Effector CD8-positive, alpha-beta T cell (primary cell): ENCODE measurements around the gene SUGCT.

Source experiments
- DNase-seq: peaks from one replicate; lab custom pipeline; 2025; lab: John Stamatoyannopoulos, UW

Gene SUGCT

DNA sequence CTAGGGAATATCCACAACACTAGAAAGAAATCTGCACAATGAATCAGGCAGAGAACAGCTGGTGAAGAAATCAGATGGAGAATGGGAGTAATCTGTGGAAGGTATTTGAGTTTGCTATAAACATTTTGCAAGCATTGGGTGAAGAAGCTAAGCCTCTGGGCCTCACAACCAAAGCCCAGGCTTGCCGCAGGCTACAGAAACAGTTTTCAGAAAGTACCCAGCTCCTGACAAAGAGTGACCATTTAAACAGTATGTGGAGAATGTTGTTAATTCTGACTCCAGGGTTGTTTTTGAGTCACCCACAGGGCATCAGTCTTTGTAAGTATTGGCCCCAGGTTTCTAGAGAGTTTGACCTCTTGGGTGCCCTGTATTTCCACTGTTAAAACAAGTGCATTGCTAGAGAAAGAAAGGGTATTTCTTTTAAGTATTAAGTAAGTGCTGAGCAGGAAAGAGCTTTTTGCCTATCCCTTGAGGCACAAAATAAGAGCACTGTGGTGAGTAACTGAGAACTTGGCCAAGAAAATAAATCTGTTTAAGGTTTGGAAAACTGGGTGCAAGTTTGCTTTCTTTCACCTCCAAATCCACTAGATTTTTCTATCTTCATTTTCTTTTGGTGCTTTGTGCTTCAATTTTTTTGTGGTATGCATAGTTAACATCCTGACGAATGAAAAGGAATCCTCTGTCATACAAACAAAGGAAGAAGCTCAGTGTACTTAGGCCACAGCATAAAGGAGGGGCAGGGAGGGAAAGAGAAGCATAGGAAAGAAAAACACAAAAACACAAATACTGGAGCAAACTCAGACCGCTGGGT lies 691.8 kb downstream of the SUGCT start:
- DNase-seq: no peak

DNA sequence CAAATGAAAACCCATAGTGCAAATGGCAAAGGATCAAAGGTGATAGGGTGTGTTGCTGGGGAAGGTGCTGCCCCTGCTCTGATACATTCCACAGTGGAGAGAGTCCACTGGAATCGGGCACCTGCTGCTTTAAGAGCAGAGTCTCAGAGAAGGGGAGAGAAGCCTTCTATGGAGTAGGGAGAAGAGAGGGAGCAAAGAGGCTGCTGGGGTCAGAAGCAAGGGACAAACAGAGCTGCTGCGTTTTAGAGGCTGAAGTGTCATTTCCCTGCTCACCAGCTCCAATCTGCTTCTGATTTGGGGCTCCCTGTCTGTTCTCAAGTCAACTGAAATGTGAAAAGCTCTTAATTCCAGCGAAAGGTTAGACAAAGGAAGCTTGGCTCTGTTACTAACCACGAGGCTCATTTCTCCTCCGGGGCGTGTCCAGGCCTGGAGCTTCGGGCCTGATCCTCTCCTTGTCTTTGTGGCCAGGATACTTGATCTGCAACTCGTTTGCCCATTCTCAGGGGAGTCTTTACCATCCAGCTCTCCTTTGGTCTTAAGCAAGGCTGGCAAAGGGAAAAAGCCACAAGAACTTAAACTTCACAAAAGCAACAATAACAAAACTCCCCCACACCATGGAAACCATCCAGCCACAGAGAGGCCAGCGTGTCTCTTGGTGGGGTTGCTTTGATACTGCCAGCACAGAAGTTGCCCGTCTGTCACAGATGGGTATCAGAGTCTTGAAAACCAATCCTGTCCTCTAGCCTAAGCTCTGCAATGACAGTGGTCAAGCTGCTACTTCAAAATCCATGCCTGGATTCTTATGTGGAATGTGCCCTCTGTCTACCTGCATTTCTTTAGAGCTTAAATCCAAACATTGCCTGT lies 692.6 kb downstream of the SUGCT start:
- DNase-seq: no peak

DNA sequence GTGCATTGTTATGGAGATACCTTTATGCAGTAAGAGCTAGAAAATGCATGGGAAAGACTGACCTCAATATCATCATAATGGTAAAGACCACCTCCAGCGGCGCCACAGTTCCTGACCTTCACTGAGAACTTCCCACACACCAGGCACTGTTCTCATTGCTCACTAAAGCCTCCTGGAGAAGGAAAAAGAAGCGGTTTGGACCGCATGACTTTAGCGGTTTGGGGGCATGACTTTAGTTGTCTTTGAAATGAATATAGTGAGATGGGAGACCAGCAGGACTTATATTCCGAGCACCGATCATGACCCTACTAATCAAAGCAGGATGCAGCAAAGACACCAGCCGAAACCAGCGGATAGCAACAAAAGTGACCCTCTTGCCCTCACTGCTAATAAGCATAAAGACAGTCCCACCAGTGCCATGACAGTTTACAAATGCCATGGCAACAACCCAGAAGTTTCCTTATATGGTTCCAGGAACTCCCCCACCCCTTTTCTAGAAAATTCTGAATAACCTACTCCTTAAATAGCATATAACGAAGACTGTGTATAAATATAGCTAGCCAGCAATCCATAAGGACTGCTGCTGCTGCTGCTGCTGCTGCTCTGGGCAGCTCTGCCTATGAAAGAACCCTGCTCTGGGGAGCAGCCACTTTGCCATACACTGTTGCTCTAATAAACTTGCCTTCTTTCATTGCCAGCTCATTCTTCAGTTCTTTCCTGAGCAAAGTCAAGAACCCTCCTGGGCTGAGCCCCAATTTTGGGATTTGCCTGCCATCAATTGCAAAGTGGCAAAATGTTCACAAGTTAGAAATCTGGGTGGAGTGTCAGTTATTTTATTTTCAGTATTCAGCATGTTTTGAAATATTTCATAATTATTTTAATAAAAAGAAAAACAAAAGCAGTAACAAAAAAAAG lies 694.1 kb downstream of the SUGCT start:
- DNase-seq: no peak

DNA sequence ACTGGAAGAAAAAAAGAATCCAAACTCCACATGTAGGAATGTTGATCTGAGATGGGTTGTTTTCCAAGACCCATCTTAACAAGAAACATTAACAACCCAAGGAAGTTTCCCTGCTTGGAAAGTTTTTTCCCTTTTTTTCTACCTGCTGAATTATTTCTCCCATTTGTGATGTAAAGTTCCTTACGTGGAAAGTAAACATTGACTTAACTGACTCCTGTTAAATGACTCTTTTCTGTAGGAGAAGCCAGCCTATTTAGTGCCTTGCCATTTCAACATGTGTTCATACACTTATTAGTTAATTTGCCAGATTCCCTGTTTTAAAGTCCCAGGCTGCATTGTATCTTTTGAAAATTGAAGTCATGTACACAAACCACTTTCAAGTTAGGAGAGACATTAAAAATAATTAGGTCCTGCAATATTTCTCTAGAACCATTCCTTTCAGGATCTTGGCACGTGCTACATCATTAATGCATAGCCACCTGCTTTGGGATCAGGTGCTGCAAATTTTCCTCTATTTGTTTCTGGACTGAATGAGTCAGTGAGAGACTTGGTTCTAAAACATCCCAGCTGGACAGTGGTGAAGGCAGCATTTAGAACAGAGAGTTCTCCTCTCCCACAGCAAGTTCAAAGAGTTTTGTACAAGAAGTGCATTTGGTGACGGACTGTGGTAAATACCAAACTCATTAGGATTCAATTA lies 698.5 kb downstream of the SUGCT start:
- DNase-seq: no peak

DNA sequence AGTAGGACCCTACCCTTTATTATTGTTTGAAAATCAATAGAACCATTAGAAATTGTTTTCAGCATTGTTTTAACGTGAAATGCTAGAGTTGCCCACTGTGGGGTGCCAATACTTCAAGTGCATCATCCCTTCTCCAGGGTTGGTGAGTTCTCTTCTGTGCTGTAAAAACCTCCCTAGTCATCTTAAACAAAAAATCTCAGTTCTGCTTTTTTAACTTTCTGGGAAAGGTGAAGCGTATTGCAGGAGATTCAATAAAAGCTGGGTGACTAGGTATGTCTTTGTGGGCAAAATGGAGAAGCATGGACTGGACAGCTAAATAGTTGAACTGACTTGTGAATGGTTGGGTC lies 699.1 kb downstream of the SUGCT start:
- no peak for DNase-seq

DNA sequence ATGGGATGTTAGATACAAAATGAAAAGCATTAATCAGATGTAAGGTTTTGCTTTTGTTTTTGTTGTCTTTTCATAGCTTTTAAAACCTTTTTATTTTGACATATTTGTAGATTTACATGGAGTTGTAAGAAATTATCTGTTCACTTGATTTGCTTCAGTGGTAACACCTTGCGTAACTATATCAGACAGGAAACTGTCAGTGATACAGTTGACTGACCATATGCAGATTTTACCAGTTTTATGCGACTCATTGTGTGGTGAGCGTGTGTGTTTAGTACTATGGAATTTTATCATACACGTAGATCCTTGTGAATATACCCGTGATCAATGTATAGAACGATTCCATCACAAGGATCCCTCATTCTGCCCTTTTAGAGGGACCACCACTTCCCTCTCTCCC lies 701.4 kb downstream of the SUGCT start:
- no peak for DNase-seq

DNA sequence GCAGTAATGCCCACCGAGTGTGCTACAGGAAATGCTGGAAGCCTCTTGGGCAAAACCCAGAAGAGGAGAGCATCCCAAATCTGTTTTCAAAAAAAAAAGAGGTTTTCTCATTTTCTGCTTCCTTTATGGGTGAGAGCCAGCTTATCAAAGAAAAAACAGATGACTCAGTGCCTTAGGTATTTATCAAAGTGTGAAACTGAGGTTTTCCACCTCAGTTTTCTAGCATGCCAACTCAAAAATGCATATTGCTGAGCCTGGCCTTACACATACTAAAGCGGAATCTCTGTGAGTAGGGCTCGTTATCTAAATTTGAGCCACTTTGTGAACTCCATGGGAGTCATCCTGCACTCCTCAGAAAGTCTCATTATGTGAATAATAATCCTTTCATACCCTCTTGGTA lies 705.1 kb downstream of the SUGCT start:
- DNase-seq: no peak

DNA sequence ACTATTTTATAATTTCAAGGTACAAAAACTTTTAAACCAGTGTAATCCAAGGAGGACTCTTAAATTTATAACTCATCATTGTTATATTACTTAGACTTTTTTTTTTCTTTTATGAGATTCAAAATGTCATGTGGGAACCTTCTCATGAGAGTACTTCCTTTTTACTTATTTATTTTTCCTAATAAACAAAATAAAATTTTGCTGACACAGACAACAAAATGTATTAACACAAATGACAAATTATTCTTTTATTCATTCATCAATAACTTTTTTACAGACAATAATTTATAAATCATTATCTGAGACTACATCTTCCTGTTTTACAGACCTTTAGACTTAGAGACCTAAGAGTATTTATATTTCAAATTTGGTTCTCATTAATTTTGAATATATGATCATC lies 706.2 kb downstream of the SUGCT start:
- no peak for DNase-seq

DNA sequence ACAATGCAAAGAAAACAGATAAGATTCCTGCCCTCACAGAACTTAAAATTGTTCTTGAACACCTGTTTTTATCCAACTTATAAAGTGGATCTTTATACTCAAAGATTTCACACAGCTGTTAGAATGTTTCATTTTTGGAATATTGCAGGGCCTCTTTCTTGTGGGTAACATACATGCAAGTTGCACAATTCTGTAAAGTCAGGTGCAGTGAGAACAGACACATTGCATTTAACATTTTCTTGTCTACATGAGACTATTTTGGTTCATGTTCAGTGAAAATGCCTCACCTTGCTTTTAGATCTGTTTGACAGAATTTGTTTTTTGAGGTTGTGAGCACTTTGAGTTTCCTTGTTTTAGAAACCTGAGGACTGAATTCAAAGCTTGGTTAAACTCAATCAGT lies 707.8 kb downstream of the SUGCT start:
- no peak for DNase-seq

DNA sequence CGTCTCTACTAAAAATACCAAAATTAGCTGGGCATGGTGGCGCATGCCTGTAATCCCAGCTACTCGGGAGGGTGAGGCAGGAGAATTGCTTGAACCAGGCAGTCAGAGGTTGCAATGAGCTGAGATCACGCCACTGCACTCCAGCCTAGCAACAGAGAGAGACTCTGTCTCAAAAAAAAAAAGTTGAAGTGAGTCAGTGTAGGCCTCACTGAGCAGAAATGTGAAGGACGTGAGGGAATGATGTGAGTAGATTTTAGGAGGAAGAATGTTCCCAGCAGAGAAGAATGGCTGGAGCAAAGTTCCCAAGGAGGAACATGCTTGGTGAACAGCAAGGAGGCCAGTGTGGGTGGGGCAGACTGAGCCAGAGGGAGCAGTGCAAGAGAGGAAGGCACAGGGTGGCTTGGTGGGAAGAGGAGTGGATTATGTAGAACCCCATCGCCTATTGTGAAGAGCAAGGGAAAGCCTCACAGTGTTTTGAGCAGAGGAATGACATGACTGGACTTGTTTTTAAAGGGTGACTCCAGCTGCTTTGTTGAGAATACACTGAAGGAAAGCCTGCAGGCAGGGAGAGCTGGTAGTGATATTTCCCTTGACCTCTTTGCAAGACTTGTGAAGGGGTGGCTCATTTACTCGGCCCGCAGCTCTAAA lies 708.7 kb downstream of the SUGCT start:
- no peak for DNase-seq

DNA sequence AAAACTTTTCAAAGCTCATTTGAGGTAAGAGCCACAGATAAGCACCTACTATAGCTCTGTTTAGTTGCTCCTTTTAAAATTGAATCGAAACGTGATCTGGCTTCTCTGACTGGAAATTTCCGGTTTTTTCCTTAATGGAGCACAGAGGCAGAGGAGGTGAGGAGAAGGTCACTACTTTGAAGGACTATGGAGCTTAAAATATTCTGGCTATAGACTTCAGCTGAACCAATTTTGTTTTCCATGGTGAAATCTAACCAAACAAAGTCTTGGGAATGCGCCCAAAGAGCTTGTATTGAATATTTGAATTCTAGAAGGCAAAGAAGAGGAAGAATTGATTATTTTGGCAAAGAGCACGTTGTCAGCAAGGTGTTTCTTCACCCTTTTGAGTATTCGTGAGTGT lies 711.1 kb downstream of the SUGCT start:
- no peak for DNase-seq

DNA sequence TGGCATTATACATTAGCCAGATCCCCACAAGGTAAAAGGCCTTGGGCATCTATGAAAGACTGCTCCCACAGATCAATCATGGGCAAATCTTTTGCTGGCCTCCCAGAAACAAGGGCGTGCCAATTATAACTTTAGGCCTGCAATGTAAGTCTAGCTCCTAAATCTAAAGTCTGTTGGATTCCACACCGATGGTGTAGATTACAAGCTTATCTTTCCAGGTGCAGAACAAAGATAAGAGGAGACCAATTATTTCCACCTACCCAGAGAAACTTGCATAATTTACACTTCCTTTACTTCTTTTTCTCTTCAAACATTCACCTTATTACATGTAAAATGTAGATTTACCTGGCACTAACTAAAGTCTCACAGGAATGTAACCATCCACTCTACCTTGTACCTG lies 713.1 kb downstream of the SUGCT start:
- DNase-seq: no peak

DNA sequence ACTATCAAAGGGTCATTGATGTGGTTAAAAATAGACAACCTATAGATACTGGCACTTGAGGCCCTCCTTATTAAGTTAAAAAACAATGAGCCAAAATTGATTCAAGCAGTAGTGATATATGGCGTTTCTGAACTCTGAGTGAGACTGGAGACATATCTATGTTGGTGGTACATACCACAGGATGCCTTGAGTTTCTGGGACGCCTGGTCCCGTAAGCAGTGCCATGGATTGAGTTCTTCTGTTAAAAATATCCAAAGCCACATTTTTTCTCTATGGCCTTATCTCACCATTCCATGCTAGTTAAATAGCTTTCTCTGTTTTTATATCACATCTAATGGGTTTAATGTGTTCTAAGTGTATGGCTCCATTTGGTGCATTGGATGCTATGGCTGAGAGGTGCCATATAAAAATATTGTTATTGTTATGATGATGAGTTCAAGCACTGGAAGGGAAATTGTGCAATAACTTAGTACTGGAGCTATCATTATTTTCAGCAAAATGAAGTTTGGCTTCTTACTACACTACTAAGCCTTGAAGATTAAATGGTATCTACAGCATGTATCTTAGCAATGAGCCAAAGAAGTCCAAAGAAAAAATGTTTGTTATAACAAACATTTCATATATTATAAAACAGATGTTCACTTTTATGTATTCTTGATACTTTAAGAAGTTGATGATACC lies 713.9 kb downstream of the SUGCT start:
- DNase-seq: no peak

DNA sequence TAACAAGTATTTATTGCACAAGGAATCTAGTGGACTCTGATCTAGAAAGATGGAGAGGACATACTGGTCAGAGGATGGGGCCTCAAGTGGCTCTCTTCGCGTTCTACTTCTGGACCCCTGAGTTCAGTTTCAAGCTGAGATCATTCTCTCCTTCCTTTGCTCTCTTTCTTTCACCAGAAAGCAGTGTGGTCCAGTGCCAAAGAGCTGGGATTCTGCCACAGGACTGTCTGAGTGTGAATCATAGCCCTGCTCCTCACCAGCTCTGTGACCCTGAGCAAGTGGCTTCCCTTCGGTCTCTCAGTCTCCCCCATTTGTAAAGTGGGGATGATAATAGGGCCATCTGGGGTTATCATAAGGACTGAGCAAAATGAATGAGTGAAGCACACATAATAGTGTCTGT lies 715.2 kb downstream of the SUGCT start:
- no peak for DNase-seq

DNA sequence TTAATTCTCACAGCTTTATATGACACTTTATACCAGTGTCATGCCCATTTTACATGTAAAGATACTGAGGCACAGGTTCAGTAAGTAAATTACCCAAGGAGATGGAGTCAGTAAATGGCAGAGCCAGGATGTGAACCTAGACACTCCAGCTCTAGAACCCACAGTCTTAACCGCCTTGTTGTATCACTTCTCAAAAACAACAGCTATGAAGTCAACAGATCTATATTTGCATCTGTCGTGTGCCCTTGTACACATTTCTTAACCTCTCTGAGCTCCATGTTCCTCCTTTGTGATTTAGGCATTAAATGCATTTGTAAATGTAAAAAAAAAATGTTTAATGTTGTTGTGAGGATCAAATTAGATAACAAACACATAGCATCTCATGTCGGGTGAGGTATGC lies 716.2 kb downstream of the SUGCT start:
- no peak for DNase-seq

DNA sequence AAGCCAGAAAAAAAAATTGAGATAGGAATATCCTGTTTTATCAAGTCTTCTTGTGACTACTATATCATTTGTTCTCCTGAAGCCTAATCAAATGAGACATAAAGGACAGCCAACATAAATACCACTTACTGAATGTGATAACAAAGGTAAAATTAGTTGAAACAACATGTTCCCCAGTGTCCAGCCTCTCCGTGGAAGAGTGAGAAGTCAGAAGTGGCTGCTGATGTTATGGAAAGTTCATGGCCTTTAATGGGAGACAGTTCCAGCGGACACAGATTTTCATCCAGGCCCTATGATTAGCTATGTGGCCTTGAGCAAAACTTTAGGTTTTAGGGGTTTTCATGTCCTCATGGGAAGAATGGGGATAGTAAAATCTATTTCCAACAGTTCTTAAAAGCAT lies 724.3 kb downstream of the SUGCT start:
- no peak for DNase-seq

DNA sequence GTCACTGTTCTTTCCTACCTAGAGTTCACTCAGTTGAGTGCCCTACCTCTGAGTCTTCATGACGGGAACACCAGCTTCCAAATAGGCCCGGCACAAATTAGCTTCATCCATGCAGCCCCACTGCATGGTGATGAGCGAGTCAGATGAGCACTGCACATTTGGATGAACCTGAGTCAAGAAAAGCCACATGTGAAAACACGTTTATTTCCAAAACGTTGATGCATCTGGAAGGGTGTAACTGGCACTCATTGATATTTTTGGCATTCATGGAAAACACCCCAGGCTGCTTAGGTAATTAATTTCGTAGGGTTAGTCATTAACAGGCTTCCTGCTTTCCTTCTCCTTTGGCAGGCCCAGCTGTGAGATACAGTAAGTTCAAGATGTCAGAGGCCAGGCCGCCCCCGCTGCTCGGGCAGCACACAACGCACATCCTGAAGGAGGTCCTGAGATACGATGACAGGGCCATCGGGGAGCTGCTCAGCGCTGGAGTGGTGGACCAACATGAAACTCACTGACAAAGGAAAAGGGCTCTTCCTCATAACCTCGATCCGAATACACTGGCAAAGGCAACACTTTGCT lies 725.2 kb downstream of the SUGCT start:
- no peak for DNase-seq

DNA sequence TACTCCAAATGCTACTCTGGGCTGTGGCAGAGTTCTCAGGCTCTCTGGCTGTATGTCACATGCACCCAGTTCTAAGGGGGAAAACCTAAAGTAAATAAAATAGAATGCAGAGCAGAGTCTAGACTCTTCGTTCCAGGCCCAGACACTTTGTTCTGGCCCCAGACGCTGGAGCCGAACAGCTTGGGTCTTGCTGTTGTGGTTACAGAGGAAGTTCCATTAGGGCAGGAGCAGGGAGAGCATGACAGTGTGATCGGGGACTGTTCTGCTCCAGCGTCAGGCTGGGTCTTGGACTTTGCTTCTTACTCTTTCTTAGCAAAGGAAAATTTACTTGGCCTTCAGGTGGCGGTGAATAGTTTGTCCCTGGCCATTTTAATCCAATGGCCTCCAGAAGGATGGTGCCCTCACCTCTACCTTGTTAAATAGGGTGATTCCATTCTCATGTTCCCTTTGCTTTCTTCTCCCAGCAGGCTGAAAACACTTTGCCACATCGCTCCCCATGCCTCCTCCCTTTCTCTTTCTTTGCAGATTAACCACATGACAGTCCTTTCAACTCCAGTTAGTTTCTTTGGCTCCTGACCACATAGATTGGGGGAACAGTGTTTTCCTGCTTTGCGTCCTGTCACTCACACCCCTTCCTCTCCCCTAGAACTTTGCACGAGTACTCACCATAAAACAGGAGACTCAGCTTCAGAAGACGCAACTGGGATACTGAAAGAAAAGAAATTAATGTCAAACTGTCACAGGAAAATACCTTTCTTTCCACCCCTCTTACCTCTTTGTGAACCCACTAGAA lies 730.8 kb downstream of the SUGCT start:
- DNase-seq: no peak

DNA sequence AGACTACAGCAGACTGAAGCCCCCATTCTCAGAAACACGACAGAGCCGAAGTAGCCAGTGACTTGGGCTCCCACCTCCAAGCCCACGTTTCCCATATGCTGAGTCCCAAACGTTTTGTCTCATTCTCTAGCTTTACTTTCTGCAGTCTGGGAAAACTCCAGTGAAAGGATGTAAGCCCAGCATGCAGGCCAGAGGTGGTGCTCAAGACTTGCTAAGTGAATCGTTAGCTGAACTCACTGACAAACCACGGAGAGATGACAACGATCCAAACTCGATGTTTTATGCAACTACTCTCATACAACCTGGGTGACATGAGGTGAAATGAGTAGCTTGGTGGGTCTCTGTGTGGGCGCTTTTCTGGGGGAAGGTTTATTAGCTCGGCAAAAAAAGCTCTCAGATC lies 731.8 kb downstream of the SUGCT start:
- no peak for DNase-seq
